NCI-H510A (cell line): ENCODE data around the gene DHRS12.
"Not testable (repeated sequence)": the region's sequence is repeated elsewhere in the genome, so short reads cannot be mapped to it uniquely, and the experiment has no call there.

Experiments used
- DNase-seq: peaks from one replicate; lab custom pipeline; 2025; lab: John Stamatoyannopoulos, UW

Gene DHRS12

DNA sequence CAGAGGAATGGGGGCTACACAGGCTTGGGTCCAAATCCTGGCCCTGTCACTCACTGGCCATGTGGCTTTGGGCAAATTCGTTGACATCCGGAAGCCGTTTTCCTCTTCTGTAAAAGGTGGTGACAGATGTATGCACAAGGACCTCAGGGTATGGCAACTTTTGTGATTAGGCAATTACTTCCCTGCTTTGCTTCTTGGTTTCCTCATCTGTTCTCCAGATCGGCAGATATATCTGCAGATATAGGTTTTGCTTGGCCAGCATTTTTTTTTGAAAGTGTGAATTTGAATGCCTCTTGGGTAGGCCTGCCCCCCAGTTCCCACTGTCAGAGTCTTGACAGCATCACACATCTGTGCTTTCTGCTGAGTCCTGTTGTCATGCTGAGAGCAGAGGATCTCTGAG lies 23.3 kb upstream of the DHRS12 start:
- DNase-seq = no peak

- DNase-seq = no peak
Observed at GRCh38 chr13:51826606-51827005, 22.6 kb upstream of the DHRS12 start.

GRCh38 chr13:51825681-51826254 lies 21.8 kb upstream of the DHRS12 start:
- no peak for DNase-seq

GRCh38 chr13:51825165-51825592 lies 21.2 kb upstream of the DHRS12 start:
- DNase-seq = no peak

DNA sequence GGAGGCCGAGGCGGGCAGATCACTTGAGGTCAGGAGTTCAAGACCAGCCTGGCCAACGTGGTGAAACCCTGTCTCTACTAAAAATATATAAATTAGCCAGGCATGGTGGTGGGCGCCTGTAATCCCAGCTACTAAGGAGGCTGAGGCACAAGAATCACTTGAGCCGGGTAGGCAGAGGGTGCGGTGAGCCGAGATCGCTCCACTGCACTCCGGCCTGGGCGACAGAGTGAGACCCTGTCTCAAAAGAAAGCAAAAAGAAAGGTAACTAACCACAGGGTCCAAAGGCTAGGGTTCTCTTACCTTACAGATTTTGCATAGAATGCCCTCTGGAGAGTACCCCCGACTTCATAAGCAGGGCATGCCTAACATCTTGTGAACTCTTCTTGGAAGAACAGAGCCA lies 20.7 kb upstream of the DHRS12 start:
- not testable (repeated sequence) for DNase-seq

- no peak for DNase-seq
Observed at GRCh38 chr13:51823863-51824262, 19.9 kb upstream of the DHRS12 start.

DNA sequence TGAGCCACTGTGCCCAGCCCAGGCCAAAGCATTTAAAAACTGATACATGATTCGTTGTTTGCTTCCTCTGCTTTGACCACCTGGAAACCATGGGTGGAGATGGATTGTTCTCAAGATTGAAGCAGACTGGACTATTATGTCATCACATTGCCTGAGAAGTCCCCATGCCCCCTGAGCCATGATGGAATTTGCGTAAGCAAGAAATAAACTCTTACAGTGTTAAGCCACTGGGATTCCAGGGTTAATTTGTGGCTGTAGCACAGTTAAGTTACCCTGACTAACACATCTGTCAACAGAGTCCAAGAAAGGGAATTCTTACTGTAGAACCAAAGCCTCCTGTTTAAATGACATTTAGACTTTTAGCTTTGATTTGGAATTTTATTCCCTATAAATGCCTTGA lies 19.4 kb upstream of the DHRS12 start:
- DNase-seq = no peak

DNA sequence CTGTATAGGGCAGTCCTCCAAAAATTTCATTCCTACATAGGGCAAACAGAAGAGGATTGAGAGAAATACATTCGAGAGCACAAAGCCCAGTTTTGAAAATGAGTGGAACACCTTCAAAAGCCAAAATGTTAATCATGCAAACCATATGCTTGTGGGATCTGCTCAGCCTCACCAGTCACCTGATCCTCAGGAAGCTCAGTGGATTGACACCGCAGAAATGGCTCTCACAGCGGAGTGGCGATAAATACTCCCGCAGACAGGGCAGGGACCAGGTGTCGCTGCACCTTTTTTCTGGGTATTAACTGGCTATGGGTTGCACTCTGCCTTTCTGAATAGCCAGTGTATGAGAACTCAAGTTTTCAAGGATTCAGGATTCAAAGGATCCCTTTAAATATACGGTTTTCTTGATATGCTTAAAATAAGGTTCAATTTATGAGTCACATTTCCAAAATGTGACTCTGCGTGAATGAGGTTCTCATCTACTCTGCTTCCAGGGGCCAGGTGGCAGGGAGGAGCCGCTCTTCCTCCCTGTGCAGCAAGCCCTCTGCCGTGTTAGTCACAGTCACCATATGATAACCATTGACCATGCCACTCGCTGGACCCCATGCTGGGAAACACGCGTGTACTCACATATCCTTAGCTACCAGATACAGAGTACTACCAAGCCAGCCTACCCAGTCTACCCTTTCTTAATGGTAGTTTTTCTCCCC lies 18.3 kb upstream of the DHRS12 start:
- DNase-seq = no peak

DNA sequence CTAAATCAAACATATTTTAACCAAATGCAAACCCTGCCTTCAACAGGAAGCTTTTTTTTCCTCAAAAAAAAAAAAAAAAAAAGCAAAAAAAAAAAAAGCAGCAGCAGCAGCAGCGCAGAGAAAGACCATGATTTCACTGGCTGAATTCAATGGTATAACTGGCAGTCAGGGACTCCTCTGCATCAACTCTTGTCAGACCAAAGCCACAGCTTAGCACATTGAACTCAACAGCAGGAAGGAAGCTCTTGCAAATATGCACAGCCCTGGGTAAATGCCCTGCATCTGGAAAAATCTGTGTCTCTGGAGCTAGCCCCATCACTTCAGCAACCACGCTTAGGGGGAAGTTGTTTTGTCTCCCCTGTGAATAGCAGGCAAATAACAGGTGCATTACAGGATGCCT lies 17.6 kb upstream of the DHRS12 start:
- DNase-seq = no peak

GRCh38 chr13:51820016-51820597 lies 16.1 kb upstream of the DHRS12 start:
- no peak for DNase-seq

DNA sequence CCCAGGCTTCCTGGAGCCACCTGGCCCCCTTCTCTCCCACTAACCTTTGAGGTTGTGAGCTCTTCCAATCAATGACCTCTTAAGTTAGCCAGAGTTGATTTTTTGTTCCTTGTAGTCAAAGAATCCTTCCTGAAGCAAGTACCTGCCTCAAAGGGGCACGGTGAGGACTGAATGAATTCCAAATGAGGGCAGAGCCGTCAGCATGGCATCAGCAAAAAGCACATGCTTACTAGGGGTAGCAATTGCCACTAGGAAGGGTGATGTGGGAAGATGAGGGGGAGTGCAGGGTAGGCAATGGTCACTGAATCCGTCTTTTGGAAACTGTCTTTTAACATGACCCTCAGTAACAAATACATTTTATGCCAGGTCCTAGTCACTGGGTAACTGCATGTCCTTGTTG lies 15.6 kb upstream of the DHRS12 start:
- DNase-seq = no peak

DNA sequence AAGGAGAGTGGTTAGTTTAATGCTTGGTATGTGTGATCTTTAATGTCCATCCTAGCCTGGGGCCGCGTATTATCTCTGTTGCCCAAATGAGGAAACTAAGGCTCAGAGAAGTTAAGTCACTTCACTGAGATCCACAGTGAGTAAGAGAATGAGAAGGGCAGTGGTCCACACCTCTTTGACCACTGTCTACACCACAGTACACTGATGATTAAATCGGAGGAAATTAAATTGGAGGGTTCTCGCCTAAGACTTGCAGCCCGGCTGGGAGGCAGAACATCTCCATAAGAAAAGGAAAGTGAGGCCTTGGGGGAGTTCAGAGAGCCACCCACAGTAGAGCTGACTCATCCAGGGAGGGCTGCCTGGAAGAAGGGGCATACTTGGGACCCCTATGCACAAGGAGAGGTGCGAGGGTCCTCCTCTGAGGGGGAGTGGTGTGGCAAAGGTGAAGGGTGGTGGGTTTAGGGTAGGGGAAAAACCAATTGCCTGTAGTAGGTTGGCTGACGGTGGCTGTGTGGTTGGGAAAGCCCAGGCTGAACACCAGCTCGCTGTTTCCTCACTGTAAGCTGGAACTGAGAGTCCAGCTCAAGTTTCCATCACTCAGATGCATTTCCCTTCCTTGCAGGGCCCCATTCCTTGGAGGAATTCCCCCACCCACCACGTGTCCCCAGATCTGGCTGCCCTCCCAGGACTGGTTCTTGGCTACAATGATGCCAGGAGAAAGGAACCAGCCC lies 15.0 kb upstream of the DHRS12 start:
- no peak for DNase-seq

GRCh38 chr13:51818276-51818675 lies 14.3 kb upstream of the DHRS12 start:
- no peak for DNase-seq

GRCh38 chr13:51817717-51818116 lies 13.8 kb upstream of the DHRS12 start:
- DNase-seq = no peak

- no peak for DNase-seq
Observed at GRCh38 chr13:51816604-51817249, 12.8 kb upstream of the DHRS12 start.

GRCh38 chr13:51815848-51816247 lies 11.9 kb upstream of the DHRS12 start:
- peak; percentile 62 for DNase-seq

DNA sequence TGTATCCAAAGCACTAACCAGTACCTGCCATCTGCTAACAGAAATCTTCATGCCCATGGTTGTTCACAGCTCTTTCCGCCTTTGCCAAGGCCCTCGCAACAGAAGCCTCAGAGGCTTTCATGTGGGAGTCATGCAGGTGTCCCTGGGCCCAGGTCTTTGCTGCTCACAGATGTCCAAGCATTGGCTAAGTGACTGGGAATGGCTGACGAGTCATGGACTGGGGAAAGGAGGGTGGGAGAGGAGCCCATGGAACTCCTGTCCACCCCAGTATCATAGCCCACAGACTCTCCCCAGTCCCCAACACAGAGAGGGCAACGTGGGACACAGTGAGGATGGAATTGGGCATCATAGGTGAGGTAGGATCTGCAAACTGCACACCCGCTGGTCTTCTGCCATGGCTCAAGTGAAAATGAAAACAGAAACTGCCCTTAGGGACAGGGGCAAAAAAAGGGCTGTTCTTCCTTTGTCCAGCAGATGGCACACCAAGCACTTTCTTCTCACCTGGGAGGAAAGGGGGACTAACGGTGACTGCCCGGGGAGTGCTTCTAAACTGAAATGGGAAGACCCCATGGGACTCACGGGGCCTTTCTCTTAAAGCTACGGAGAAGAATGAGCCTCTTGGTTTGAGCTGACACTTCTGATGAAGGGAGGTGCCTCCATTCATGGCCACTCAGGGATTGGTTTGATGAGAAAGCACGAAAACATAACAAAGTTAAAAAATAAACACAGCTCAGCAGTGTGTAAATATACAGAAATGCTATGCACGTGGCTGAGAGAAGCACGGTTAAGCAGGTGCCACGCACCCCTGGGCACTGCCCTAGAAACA lies 11.1 kb upstream of the DHRS12 start:
- no peak for DNase-seq

- no peak for DNase-seq
Observed at GRCh38 chr13:51814071-51814470, 10.1 kb upstream of the DHRS12 start.

- no peak for DNase-seq
Observed at GRCh38 chr13:51811920-51812451, 8.0 kb upstream of the DHRS12 start.

GRCh38 chr13:51811046-51811445 lies 7.1 kb upstream of the DHRS12 start:
- no peak for DNase-seq

- no peak for DNase-seq
Observed at GRCh38 chr13:51808811-51809210, 4.8 kb upstream of the DHRS12 start.
